ENCODE results near the gene ESF1. TPM values are rescaled to one million over a fixed set of nuclear protein-coding genes. Genes with fewer than 3 reads are reported as not detected.

ESF1 gene
- total and polyA plus RNA-seq, 4 donors: 3.5 to 7.3 (median 5.7) TPM

GRCh38 chr20:13692802-13693736, 91.7 kb downstream of the ESF1 start:
- Histone ChIP-seq H3K36me3 (ENCODE audit: control insufficient read depth in 4 of 4, insufficient read depth in 3 of 4, low read depth in 1 of 4, low read length in 3 of 4) (no peaks in the 10 kb centered on the region), H3K9ac (ENCODE audit: low read depth in 1 of 2, low read length in 2 of 2) (no peak overlapping the region), H3K4me1 (ENCODE audit: control insufficient read depth in 4 of 4, insufficient read depth in 4 of 4, low read length in 3 of 4) (peaks cover 0 to 31% (median 27%) of the 10 kb centered on the region in 4 donors), H3K27me3 (ENCODE audit: control insufficient read depth in 4 of 4, insufficient read depth in 4 of 4, low read length in 3 of 4) (no peaks in the 10 kb centered on the region), H3K9me3 (ENCODE audit: control insufficient read depth in 4 of 4, low read length in 3 of 4) (no peaks in the 10 kb centered on the region), H3K27ac (ENCODE audit: low read depth in 1 of 2, low read length in 2 of 2) (peak overlapping the region; percentile 58 to 79), H3K4me3 (ENCODE audit: low read depth in 1 of 3, low read length in 3 of 3) (peak overlapping the region in 1 of 3 donors; percentile 10)
- no peak for DNase-seq (ENCODE audit: low spot score)
- TF ChIP-seq TAF1 (conservative IDR thresholded peaks at IDR 0.05): peak; percentile 15
- TF ChIP-seq, protein P1, sequence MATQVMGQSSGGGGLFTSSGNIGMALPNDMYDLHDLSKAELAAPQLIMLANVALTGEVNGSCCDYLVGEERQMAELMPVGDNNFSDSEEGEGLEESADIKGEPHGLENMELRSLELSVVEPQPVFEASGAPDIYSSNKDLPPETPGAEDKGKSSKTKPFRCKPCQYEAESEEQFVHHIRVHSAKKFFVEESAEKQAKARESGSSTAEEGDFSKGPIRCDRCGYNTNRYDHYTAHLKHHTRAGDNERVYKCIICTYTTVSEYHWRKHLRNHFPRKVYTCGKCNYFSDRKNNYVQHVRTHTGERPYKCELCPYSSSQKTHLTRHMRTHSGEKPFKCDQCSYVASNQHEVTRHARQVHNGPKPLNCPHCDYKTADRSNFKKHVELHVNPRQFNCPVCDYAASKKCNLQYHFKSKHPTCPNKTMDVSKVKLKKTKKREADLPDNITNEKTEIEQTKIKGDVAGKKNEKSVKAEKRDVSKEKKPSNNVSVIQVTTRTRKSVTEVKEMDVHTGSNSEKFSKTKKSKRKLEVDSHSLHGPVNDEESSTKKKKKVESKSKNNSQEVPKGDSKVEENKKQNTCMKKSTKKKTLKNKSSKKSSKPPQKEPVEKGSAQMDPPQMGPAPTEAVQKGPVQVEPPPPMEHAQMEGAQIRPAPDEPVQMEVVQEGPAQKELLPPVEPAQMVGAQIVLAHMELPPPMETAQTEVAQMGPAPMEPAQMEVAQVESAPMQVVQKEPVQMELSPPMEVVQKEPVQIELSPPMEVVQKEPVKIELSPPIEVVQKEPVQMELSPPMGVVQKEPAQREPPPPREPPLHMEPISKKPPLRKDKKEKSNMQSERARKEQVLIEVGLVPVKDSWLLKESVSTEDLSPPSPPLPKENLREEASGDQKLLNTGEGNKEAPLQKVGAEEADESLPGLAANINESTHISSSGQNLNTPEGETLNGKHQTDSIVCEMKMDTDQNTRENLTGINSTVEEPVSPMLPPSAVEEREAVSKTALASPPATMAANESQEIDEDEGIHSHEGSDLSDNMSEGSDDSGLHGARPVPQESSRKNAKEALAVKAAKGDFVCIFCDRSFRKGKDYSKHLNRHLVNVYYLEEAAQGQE (IDR thresholded peaks at IDR 0.05): peak; percentile 58
- TF ChIP-seq, protein P2, sequence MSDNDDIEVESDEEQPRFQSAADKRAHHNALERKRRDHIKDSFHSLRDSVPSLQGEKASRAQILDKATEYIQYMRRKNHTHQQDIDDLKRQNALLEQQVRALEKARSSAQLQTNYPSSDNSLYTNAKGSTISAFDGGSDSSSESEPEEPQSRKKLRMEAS (IDR thresholded peaks at IDR 0.05): peak; percentile 84
- TF ChIP-seq HNF4G (IDR thresholded peaks at IDR 0.05): peak; percentile 63
- TF ChIP-seq JUND (IDR thresholded peaks at IDR 0.05): peak in 1 of 2 donors; percentile 83
- peak; percentile 51 to 52 for TF ChIP-seq RAD21 (IDR thresholded peaks at IDR 0.05)
- peak; percentile 88 for TF ChIP-seq SP1 (IDR thresholded peaks at IDR 0.05)
- peak; percentile 89 to 92 for TF ChIP-seq HNF4A (conservative IDR thresholded peaks at IDR 0.05)
- TF ChIP-seq FOXA2 (IDR thresholded peaks at IDR 0.05): peak; percentile 77
- TF ChIP-seq FOXA1 (IDR thresholded peaks at IDR 0.05): peak; percentile 52
- TF ChIP-seq, protein P3, sequence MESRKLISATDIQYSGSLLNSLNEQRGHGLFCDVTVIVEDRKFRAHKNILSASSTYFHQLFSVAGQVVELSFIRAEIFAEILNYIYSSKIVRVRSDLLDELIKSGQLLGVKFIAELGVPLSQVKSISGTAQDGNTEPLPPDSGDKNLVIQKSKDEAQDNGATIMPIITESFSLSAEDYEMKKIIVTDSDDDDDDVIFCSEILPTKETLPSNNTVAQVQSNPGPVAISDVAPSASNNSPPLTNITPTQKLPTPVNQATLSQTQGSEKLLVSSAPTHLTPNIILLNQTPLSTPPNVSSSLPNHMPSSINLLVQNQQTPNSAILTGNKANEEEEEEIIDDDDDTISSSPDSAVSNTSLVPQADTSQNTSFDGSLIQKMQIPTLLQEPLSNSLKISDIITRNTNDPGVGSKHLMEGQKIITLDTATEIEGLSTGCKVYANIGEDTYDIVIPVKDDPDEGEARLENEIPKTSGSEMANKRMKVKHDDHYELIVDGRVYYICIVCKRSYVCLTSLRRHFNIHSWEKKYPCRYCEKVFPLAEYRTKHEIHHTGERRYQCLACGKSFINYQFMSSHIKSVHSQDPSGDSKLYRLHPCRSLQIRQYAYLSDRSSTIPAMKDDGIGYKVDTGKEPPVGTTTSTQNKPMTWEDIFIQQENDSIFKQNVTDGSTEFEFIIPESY (IDR thresholded peaks at IDR 0.05): peak; percentile 88
- TF ChIP-seq RXRA (IDR thresholded peaks at IDR 0.05): peak; percentile 74 to 88
- no peak for TF ChIP-seq EGR1 (IDR thresholded peaks at IDR 0.05; ENCODE audit: low read depth in 2 of 2)
- TF ChIP-seq CTCF (IDR thresholded peaks at IDR 0.05; ENCODE audit: low read depth, low read length, missing input control): no peak
- TF ChIP-seq YY1 (IDR thresholded peaks at IDR 0.05): peak; percentile 81
- no peak for TF ChIP-seq GABPA (IDR thresholded peaks at IDR 0.05 in 1 of 2, conservative IDR thresholded peaks at IDR 0.05 in 1 of 2)
- TF ChIP-seq, protein P4, sequence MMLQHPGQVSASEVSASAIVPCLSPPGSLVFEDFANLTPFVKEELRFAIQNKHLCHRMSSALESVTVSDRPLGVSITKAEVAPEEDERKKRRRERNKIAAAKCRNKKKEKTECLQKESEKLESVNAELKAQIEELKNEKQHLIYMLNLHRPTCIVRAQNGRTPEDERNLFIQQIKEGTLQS (IDR thresholded peaks at IDR 0.05): no peak
- no peak for TF ChIP-seq NR2F2 (IDR thresholded peaks at IDR 0.05)
- WGBS: 61% methylated on average over 11 of the region's 11 CpGs

All from liver (tissue), 9 donors.